Measurements from ENCODE around the gene TNXB.
"Not testable (repeated sequence)": the region's sequence is repeated elsewhere in the genome, so short reads cannot be mapped to it uniquely, and the experiment has no call there.

TNXB gene

DNA sequence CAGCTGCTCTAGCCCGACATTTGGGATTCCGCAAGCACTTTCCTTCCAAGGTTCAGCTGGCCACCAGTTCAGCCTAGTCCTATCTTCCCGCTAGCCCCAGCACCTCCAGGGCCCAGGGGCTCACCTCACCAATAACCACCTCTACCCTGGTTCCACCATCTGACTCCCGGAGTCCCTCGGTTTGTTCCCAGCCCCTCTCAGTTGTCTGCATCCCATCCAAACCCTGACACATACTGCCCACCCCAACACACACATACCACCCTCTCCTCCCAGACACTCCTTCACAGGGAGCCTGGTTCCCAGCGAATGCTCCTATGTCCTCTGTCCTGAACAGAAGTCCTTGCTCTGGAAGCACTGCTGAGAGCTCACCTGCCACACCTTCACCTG is 418 bp downstream of the TNXB start:
- peak overlapping the region; percentile 79 for H3K27ac ChIP-seq (ENCODE audit: low read length)

DNA sequence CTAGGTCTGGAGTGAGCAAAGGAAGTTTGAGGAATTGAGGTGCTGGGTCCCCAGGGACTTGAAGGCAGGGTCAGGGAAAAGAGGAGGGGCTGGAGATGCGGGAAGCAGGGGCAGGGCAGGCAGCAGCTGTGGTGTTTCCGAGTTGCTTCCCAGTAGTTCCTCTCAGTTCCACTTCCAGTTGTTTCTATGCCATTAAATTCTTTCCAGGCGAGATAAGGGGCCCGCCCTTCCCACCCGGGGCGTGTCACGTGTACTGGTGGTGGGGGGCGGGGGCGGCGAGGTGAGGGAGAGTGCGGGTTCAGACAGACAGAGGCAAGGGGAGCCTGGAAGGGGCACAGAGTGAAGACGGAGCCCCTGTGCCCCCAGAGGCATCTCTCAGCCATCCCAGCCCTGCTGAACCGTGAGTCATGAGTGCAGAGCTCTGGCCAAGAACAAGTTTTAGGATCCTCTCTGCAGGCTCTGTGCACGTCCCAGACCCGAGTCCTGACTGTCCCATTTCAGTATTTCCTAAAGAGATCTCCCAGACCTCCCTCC is 977 bp downstream of the TNXB start:
- H3K9me3 ChIP-seq (ENCODE audit: control insufficient read depth in 1 of 2, low read length in 2 of 2) = no peaks in the 10 kb centered on the region
- H3K4me1 ChIP-seq (ENCODE audit: control insufficient read depth in 1 of 2, insufficient read depth in 2 of 2, low read length in 2 of 2) = peaks cover 5 to 34% of the 10 kb centered on the region in 2 donors
- H3K27me3 ChIP-seq (ENCODE audit: low read depth, low read length) = no peaks in the 10 kb centered on the region
- no peaks in the 10 kb centered on the region for H3K36me3 ChIP-seq (ENCODE audit: control insufficient read depth in 1 of 2, insufficient read depth in 2 of 2, low read length in 2 of 2)
- peak overlapping the region; percentile 85 for H3K27ac ChIP-seq (ENCODE audit: low read length)
- H3K4me3 ChIP-seq (ENCODE audit: low read depth in 1 of 2, low read length in 2 of 2) = peak overlapping the region; percentile 68 to 70

More for the DNA sequence above, 418 bp downstream of the TNXB start:
- peak overlapping the region; percentile 68 to 70 for H3K4me3 ChIP-seq (ENCODE audit: low read depth in 1 of 2, low read length in 2 of 2)
- H3K4me1 ChIP-seq (ENCODE audit: control insufficient read depth in 1 of 2, insufficient read depth in 2 of 2, low read length in 2 of 2) = peaks cover 11 to 40% of the 10 kb centered on the region in 2 donors
- H3K27me3 ChIP-seq (ENCODE audit: low read depth, low read length) = no peaks in the 10 kb centered on the region
- no peaks in the 10 kb centered on the region for H3K9me3 ChIP-seq (ENCODE audit: control insufficient read depth in 1 of 2, low read length in 2 of 2)
- H3K36me3 ChIP-seq (ENCODE audit: control insufficient read depth in 1 of 2, insufficient read depth in 2 of 2, low read length in 2 of 2) = no peaks in the 10 kb centered on the region

DNA sequence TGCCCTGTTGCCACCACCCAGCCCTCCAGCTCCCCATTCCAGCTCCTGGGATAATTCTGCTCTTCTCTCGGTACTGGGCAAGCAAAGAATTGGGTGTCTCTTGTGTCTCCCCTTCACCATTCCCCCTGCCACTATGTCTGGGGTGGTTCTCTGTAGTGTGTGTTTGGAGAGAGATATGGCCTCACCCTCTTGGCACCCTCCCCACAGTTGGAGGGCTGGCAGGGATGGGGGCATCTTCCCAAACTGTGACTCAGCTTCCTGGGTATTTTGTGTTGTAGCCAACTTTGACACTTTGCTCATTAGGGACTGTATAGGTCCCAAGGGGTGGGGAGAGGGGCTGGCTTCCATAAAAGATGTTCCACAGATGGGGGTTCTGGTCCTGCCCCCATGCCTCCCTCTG is 1.7 kb downstream of the TNXB start:
- H3K36me3 ChIP-seq (ENCODE audit: control insufficient read depth in 1 of 2, insufficient read depth in 2 of 2, low read length in 2 of 2) = no peaks in the 10 kb centered on the region
- H3K4me3 ChIP-seq (ENCODE audit: low read depth in 1 of 2, low read length in 2 of 2) = peak overlapping the region; percentile 68 to 70
- H3K27me3 ChIP-seq (ENCODE audit: low read depth, low read length) = no peaks in the 10 kb centered on the region
- no peaks in the 10 kb centered on the region for H3K9me3 ChIP-seq (ENCODE audit: control insufficient read depth in 1 of 2, low read length in 2 of 2)
- peak overlapping the region; percentile 85 for H3K27ac ChIP-seq (ENCODE audit: low read length)
- H3K4me1 ChIP-seq (ENCODE audit: control insufficient read depth in 1 of 2, insufficient read depth in 2 of 2, low read length in 2 of 2) = peaks cover 3 to 31% of the 10 kb centered on the region in 2 donors

GRCh38 chr6:32105433-32105832 is 3.7 kb downstream of the TNXB start:
- Histone ChIP-seq H3K27ac (ENCODE audit: low read length) (no peak overlapping the region), H3K4me3 (ENCODE audit: low read depth in 1 of 2, low read length in 2 of 2) (no peak overlapping the region), H3K9me3 (ENCODE audit: control insufficient read depth in 1 of 2, low read length in 2 of 2) (no peaks in the 10 kb centered on the region)

DNA sequence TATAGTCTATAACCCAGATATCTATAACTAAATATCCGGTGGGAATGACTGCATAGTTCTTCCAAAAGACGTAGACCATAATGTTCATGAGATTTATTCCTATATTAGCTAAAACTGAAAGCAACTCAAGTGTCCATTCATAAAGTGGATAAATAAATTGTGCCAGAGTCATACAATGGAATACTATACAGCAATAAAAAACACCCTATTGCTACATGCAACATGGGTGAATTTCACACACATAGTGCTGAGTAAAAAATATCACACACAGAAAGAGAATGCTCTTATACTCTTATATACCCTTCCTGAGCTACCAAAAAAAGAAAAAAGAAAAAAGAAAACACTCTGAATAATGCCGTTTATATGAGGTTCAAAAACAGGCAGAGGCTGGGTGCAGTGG is 6.9 kb downstream of the TNXB start:
- no peaks in the 10 kb centered on the region for H3K36me3 ChIP-seq (ENCODE audit: control insufficient read depth in 1 of 2, insufficient read depth in 2 of 2, low read length in 2 of 2)
- peaks cover 0 to 11% of the 10 kb centered on the region in 2 donors for H3K4me1 ChIP-seq (ENCODE audit: control insufficient read depth in 1 of 2, insufficient read depth in 2 of 2, low read length in 2 of 2)
- no peak overlapping the region for H3K27ac ChIP-seq (ENCODE audit: low read length)
- no peak overlapping the region for H3K4me3 ChIP-seq (ENCODE audit: low read depth in 1 of 2, low read length in 2 of 2)
- H3K9me3 ChIP-seq (ENCODE audit: control insufficient read depth in 1 of 2, low read length in 2 of 2) = no peaks in the 10 kb centered on the region
- peaks cover 2% of the 10 kb centered on the region for H3K27me3 ChIP-seq (ENCODE audit: low read depth, low read length)

More at GRCh38 chr6:32105433-32105832, 3.7 kb downstream of the TNXB start:
- Histone ChIP-seq H3K27me3 (ENCODE audit: low read depth, low read length) (no peaks in the 10 kb centered on the region), H3K4me1 (ENCODE audit: control insufficient read depth in 1 of 2, insufficient read depth in 2 of 2, low read length in 2 of 2) (peaks cover 0 to 23% of the 10 kb centered on the region in 2 donors), H3K36me3 (ENCODE audit: control insufficient read depth in 1 of 2, insufficient read depth in 2 of 2, low read length in 2 of 2) (no peaks in the 10 kb centered on the region)

GRCh38 chr6:32100251-32100650 is 8.9 kb downstream of the TNXB start:
- not testable (repeated sequence) for H3K4me3 ChIP-seq (ENCODE audit: low read depth in 1 of 2, low read length in 2 of 2)

DNA sequence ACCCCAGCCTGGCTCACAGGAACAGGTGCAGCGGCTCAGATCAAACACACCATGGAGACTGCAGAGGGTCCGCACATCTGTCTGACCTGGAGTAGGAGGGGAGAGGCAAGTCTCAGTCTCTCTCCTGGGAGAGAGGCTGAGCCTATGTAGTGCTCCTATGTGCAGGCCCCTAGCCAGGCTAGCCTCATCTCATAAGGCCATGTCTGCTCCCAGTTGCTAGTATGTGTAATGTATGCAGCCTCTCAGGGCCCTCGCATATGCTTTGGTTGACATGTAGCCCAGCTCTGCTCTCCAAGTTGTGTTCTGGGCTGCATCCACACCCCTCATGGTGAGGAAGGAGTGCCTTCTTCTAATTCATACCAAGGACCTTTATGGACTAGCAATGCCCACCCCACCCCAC is 11.8 kb downstream of the TNXB start:
- Histone ChIP-seq H3K36me3 (ENCODE audit: control insufficient read depth in 1 of 2, insufficient read depth in 2 of 2, low read length in 2 of 2) (no peaks in the 10 kb centered on the region), H3K4me3 (ENCODE audit: low read depth in 1 of 2, low read length in 2 of 2) (no peak overlapping the region), H3K27ac (ENCODE audit: low read length) (no peak overlapping the region), H3K4me1 (ENCODE audit: control insufficient read depth in 1 of 2, insufficient read depth in 2 of 2, low read length in 2 of 2) (peaks cover 6 to 40% of the 10 kb centered on the region in 2 donors), H3K9me3 (ENCODE audit: control insufficient read depth in 1 of 2, low read length in 2 of 2) (no peaks in the 10 kb centered on the region), H3K27me3 (ENCODE audit: low read depth, low read length) (peaks cover 21% of the 10 kb centered on the region)

More at GRCh38 chr6:32100251-32100650, 8.9 kb downstream of the TNXB start:
- H3K27ac ChIP-seq (ENCODE audit: low read length); H3K36me3 ChIP-seq (ENCODE audit: control insufficient read depth in 1 of 2, insufficient read depth in 2 of 2, low read length in 2 of 2); H3K9me3 ChIP-seq (ENCODE audit: control insufficient read depth in 1 of 2, low read length in 2 of 2): not testable (repeated sequence)
- peaks cover 18% of the 10 kb centered on the region for H3K27me3 ChIP-seq (ENCODE audit: low read depth, low read length)
- H3K4me1 ChIP-seq (ENCODE audit: control insufficient read depth in 1 of 2, insufficient read depth in 2 of 2, low read length in 2 of 2) = peaks cover 0 to 17% of the 10 kb centered on the region in 2 donors

DNA sequence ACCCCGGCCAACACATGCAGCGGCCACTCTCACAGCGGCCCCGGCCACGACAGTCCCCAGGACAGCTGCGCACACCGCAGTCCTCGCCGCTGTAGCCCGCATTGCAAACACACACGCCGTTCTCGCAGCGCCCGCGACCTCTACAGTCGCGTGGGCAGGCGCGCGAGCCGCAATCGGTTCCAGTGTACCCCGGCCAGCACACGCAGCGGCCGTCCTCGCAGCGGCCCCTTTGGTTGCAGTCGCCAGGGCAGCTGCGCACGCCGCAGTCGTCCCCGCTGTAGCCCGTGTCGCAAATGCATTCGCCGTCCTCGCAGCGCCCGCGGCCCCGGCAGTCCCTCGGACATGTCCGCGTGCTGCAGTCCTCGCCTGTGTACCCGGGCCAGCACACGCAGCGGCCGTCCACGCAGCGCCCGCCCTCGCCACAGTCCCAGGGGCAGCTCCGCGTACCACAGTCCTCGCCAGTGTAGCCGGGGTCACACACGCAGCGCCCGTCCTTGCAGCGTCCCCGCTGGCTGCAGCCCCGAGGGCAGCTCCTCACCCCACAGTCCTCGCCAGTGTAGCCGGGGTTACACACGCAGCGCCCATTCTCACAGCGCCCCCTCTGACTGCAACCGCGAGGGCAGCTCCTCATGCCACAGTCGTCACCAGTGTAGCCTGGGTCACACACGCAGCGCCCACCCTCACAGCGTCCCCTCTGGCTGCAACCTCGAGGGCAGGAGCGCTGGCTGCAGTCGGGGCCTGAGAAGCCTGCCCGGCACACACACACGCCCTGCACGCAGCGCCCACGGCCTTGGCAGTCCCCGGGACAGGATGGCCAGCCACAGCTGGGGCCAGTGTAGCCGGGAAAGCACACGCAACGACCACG is 12.5 kb downstream of the TNXB start:
- H3K27ac ChIP-seq (ENCODE audit: low read length) = no peak overlapping the region
- H3K9me3 ChIP-seq (ENCODE audit: control insufficient read depth in 1 of 2, low read length in 2 of 2) = no peaks in the 10 kb centered on the region
- peak overlapping the region in 1 of 2 donors; percentile 26 for H3K4me3 ChIP-seq (ENCODE audit: low read depth in 1 of 2, low read length in 2 of 2)
- H3K36me3 ChIP-seq (ENCODE audit: control insufficient read depth in 1 of 2, insufficient read depth in 2 of 2, low read length in 2 of 2) = no peaks in the 10 kb centered on the region
- H3K27me3 ChIP-seq (ENCODE audit: low read depth, low read length) = peaks cover 21% of the 10 kb centered on the region
- peaks cover 6 to 42% of the 10 kb centered on the region in 2 donors for H3K4me1 ChIP-seq (ENCODE audit: control insufficient read depth in 1 of 2, insufficient read depth in 2 of 2, low read length in 2 of 2)

DNA sequence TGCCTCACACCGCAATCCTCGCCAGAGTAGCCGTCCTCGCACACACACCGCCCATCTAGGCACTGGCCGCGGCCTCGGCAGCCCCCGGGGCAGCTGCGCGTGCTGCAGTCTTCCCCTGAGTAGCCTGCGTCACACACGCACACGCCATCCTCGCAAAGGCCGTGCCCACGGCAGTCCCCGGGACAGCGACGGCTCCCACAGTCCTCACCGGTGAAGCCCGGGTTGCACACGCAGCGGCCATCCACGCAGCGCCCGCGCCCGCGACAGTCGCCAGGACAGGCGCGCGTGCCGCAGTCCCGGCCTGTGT is 13.1 kb downstream of the TNXB start:
- Histone ChIP-seq H3K27ac (ENCODE audit: low read length) (no peak overlapping the region), H3K36me3 (ENCODE audit: control insufficient read depth in 1 of 2, insufficient read depth in 2 of 2, low read length in 2 of 2) (no peaks in the 10 kb centered on the region), H3K9me3 (ENCODE audit: control insufficient read depth in 1 of 2, low read length in 2 of 2) (no peaks in the 10 kb centered on the region), H3K4me3 (ENCODE audit: low read depth in 1 of 2, low read length in 2 of 2) (peak overlapping the region in 1 of 2 donors; percentile 26), H3K27me3 (ENCODE audit: low read depth, low read length) (peaks cover 21% of the 10 kb centered on the region), H3K4me1 (ENCODE audit: control insufficient read depth in 1 of 2, insufficient read depth in 2 of 2, low read length in 2 of 2) (peaks cover 6 to 42% of the 10 kb centered on the region in 2 donors)

DNA sequence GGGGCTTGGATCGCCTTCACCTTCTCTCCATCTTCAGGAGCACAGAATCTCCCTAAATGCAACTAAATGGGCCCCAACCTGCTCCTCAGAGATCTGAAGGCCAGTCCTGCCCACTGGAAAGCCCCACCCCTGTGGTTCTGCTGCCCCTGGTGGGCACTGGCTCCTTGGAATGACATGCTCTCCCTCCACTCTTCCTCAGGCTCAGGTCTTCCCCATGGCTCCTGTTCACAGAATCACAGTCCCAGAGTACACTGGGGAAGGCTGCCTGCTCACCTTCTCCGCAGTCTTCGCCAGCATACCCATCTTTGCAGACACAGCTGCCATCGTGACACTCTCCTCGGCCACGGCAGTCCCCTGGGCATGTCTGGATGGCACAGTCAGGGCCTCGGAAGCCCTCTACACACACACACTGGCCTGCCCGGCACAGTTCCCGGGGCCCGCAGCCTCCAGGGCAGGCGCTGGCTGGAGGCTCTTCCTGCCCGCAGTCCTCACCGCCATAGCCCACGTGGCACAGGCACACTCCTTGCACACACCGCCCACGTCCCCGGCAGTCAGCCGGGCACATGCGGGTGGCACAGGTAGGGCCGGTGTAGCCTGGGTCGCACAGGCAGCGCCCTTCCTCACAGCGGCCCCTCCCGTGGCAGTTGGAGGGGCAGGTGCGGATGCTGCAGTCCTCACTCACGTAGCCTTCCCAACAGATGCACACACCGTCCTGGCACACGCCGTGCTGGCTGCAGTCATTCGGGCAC is 13.6 kb downstream of the TNXB start:
- no peaks in the 10 kb centered on the region for H3K36me3 ChIP-seq (ENCODE audit: control insufficient read depth in 1 of 2, insufficient read depth in 2 of 2, low read length in 2 of 2)
- peaks cover 21% of the 10 kb centered on the region for H3K27me3 ChIP-seq (ENCODE audit: low read depth, low read length)
- H3K4me3 ChIP-seq (ENCODE audit: low read depth in 1 of 2, low read length in 2 of 2) = peak overlapping the region in 1 of 2 donors; percentile 26
- H3K4me1 ChIP-seq (ENCODE audit: control insufficient read depth in 1 of 2, insufficient read depth in 2 of 2, low read length in 2 of 2) = peaks cover 6 to 42% of the 10 kb centered on the region in 2 donors
- H3K9me3 ChIP-seq (ENCODE audit: control insufficient read depth in 1 of 2, low read length in 2 of 2) = no peaks in the 10 kb centered on the region
- H3K27ac ChIP-seq (ENCODE audit: low read length) = no peak overlapping the region

- Histone ChIP-seq H3K27ac (ENCODE audit: low read length) (peak overlapping the region; percentile 31), H3K27me3 (ENCODE audit: low read depth, low read length) (peaks cover 21% of the 10 kb centered on the region), H3K9me3 (ENCODE audit: control insufficient read depth in 1 of 2, low read length in 2 of 2) (no peaks in the 10 kb centered on the region), H3K36me3 (ENCODE audit: control insufficient read depth in 1 of 2, insufficient read depth in 2 of 2, low read length in 2 of 2) (no peaks in the 10 kb centered on the region), H3K4me1 (ENCODE audit: control insufficient read depth in 1 of 2, insufficient read depth in 2 of 2, low read length in 2 of 2) (peaks cover 6 to 51% of the 10 kb centered on the region in 2 donors), H3K4me3 (ENCODE audit: low read depth in 1 of 2, low read length in 2 of 2) (no peak overlapping the region)
These were observed 16.2 kb downstream of the TNXB start for GRCh38 chr6:32092760-32093497.
